GM18507 (cell line): ENCODE data around the gene ADAMTS17.
"Not testable (repeated sequence)": the region's sequence is repeated elsewhere in the genome, so short reads cannot be mapped to it uniquely, and the experiment has no call there.

ENCODE experiments used
- DNase-seq: peaks from one replicate; pipeline ENCODE4 v3.0.0; 2011; ENCODE audit warnings: low read depth; ENCODE audit not compliant: insufficient read length; ENCODE audit errors: extremely low spot score
- FAIRE-seq: peaks from 2 replicates; lab custom pipeline; 2011; peaks lifted over from hg19 to GRCh38; lab: Jason Lieb, UNC

ADAMTS17 gene

GRCh38 chr15:100340721-100341238 lies 995 bp downstream of the ADAMTS17 start:
- DNase-seq (no peak), FAIRE-seq (no peak)

DNA sequence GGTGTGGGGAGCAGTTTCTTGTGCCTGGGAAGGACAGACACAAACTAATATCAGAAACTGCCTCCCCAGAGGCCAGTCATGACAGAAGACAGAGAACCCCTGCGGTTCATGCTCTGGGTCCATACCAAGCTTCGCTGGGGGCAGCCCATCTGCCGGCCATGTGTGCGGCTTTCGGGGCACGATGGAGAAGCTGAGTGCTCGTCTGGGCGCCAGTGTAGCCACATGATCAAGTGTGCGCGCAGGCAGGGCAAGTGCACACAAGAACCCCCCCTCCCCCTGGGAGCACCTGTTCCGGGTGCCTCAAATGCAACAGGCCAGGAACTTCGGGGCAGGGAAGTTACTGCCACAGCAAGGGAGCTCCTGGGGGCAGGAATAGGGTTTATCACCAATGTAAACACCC lies 1.8 kb downstream of the ADAMTS17 start:
- FAIRE-seq (no peak), DNase-seq (no peak)

GRCh38 chr15:100339451-100339850 lies 2.3 kb downstream of the ADAMTS17 start:
- not testable (repeated sequence) for DNase-seq, FAIRE-seq

- DNase-seq (no peak), FAIRE-seq (peak; percentile 56)
Measured at GRCh38 chr15:100338971-100339444, 2.8 kb downstream of the ADAMTS17 start.

DNA sequence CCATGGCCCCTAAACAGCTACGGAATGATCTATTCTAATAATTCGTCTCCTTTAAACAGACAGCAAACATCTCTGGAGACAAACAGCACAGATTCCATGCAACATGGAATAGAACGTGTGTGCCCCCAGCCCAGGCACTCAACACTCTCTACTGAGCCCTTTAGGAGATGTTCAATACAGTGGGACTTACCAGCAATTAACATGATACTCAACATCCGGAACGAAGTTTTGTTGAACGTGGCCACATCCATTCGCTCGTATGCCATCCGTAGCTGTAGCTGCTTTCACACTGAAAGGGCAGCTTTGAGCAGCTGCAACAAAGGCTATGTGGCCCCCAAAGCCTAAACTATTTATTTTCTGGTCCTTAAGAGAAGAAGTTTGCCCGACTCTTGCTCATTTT lies 3.5 kb downstream of the ADAMTS17 start:
- DNase-seq: no peak
- FAIRE-seq: no peak

DNA sequence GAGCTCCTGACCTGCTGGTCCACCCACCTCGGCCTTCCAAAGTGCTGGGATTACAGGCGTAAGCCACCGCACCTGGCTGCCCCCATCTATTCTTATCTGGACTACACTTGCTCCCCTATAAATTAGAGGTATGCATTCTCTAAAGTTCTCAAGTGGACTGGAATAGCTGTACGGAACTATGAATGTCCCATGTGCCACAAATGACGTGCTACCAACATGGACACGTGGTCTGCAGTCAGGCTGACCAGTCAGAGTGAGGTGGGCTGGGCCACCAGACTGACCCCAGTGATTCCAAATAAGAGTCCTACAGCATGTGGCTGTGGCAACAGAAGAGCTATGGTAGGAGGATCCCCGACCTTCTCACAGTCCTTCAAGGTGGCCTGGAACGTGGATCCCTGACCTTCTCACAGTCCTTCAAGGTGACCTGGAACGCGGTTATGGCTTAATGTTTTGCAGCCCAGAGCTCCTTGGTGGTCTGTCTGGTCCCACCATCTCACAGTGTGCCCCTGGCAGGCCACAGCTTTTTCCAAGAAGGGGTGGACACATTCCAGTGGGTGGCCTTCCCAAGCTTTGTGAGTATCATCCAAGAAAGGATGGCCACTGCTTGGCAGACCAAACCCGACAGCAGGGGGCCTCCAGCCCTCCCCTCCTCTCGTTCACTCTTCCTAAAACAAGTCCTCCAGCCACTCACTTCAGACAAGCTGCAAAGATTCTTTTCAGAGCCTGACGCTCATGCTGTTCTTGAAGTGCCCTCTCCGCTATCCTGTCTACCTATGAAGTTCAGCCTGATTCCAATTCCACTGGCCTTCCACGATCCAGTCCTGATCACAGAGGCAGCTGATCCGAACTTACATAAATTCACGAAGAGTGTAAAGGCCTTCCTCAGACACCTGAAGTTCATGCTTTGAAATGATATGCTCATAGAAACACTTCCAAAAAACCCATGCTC lies 4.4 kb downstream of the ADAMTS17 start:
- DNase-seq (no peak), FAIRE-seq (no peak)

GRCh38 chr15:100336061-100336460 lies 5.7 kb downstream of the ADAMTS17 start:
- FAIRE-seq (no peak), DNase-seq (no peak)

DNA sequence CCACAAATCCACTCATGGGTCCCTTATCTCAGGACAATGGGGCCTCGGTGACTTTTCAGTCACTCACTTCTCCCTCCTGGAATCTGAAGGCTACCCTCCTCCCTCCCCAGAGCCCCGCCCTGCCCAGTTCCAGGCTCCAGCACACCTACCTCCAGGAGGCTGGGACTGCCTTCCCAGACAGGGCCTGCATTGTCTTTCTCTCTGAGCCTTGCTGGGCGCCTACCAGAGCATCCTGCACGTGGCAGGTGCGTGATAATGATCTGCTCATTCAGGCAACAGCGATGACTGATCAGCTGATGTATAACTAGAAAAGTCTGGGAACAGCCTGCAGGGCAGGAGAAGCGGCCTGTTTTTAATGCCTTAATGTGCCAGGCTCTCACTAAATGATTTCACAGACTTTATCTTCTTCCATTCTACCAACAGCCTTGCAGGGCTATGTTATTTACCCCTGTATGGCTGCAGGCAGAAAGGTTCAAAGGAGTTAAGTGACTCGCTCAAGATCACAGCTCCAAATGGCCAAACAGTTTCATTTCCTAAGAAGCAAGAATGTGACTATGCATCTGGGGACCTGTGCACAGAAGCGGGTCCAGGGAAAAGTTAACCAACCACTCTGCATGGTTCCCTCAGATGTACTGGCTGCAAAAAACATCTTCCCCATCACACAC lies 6.3 kb downstream of the ADAMTS17 start:
- no peak for FAIRE-seq
- DNase-seq: no peak

GRCh38 chr15:100334905-100335304 lies 6.9 kb downstream of the ADAMTS17 start:
- FAIRE-seq (no peak), DNase-seq (no peak)

- FAIRE-seq (no peak), DNase-seq (no peak)
Measured at GRCh38 chr15:100334456-100334855, 7.3 kb downstream of the ADAMTS17 start.

- FAIRE-seq: no peak
- DNase-seq: no peak
Measured at GRCh38 chr15:100334015-100334414, 7.8 kb downstream of the ADAMTS17 start.

DNA sequence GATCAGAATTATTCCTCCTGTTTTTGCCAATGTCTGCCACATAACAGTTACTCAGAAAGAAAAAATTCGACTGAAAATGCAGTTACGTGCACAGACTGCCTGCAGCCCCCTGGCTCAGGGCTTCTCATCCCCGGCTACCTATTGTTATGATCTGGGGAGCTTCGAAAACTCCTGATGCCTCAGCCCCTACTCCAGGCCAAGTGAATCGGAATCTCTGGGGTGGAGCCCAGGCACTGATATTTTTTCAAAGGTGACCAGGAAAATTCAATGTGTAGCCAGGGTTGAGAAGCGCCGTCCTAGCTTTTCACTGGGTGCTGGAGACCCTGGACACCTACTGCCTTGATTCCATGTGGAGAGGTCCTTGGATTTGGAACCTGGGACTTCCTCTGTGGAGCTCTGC lies 8.5 kb downstream of the ADAMTS17 start:
- FAIRE-seq: no peak
- no peak for DNase-seq

DNA sequence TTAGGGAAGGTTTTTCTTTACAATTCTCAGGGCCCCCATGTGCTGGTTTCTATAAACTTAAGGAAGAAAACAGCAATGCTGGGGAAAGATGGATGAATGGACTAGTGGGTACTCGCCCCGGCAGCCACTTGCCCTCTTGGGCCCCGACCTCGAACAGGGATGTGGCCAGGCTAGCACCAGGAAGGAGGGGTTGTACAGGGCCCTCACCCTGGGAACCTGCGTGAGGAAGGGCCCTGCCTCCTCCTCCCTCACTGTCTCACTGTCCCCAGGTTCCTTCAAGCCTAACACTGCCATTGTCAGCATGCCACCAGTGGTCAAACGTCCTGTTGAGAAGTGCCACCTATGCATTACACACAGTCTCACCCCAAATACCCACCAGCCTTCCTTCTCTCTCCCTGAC lies 9.1 kb downstream of the ADAMTS17 start:
- FAIRE-seq (no peak), DNase-seq (no peak)

- DNase-seq: no peak
- FAIRE-seq: no peak
Measured at GRCh38 chr15:100332231-100332630, 9.5 kb downstream of the ADAMTS17 start.

- DNase-seq (no peak), FAIRE-seq (no peak)
Measured at GRCh38 chr15:100330629-100331215, 11.1 kb downstream of the ADAMTS17 start.

DNA sequence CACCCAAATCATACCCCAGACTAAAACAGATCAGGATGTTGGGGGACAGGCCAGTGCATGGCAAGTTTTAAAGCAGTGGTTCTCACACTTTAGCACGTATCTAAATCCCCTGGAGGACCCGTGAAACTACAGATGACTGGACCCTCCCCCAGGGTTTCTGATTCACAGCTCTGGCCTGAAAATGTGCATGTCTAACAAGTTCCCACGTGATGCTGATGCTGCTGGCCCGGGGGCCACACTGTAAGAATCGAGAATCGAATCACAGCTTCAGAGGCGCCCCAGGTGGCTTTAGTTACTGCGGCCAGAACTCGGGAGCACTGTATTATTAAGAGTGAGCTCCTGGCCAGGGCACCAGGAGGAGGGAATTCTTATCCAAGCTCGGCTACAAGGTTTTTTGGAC lies 11.6 kb downstream of the ADAMTS17 start:
- FAIRE-seq: no peak

GRCh38 chr15:100328796-100329195 lies 13.0 kb downstream of the ADAMTS17 start:
- FAIRE-seq (no peak), DNase-seq (no peak)

More for the DNA sequence above, 11.6 kb downstream of the ADAMTS17 start:
- DNase-seq: no peak

GRCh38 chr15:100318880-100319279 lies 22.9 kb downstream of the ADAMTS17 start:
- DNase-seq (no peak), FAIRE-seq (no peak)

- DNase-seq (no peak), FAIRE-seq (no peak)
Measured at GRCh38 chr15:100314809-100315400, 26.9 kb downstream of the ADAMTS17 start.
